Loucy (cell line): ENCODE measurements around the gene MS4A10.
A peak's percentile ranks its signal among the peaks of the same experiment; 100 is the strongest.

Source experiments
- H2AFZ ChIP-seq: fragments of 200-600 bp; sonication (generic); 2 replicates; pipeline ENCODE4 v1.6.0; 2016; ENCODE audit warnings: antibody characterized with exemption, mild to moderate bottlenecking, low read length, moderate library complexity
- H3F3A ChIP-seq: fragments of 200-600 bp; 2 replicates; pipeline ENCODE4 v1.6.0; 2016; ENCODE audit warnings: antibody characterized with exemption, low read depth, mild to moderate bottlenecking
- H3K27me3 ChIP-seq: fragments of 200-600 bp; sonication (generic); 2 replicates; pipeline ENCODE4 v1.6.1; 2014; ENCODE audit warnings: low read length, mild to moderate bottlenecking; ENCODE audit not compliant: insufficient read depth, poor library complexity, severe bottlenecking
- H3K36me3 ChIP-seq: fragments of 200-600 bp; sonication (generic); 2 replicates; pipeline ENCODE4 v1.6.1; 2016; ENCODE audit warnings: low read length; ENCODE audit not compliant: insufficient read depth
- H3K4me1 ChIP-seq: fragments of 200-600 bp; sonication (generic); 2 replicates; pipeline ENCODE4 v1.5.1; 2014; ENCODE audit warnings: low read length, mild to moderate bottlenecking; ENCODE audit not compliant: insufficient read depth, poor library complexity, severe bottlenecking
- H3K4me2 ChIP-seq: fragments of 200-600 bp; sonication (generic); 2 replicates; pipeline ENCODE4 v1.6.0; 2014; ENCODE audit warnings: antibody characterized with exemption, low read length, low read depth, mild to moderate bottlenecking; ENCODE audit not compliant: poor library complexity, severe bottlenecking
- H3K4me3 ChIP-seq: fragments of 200-600 bp; sonication (generic); 2 replicates; pipeline ENCODE4 v1.5.1; 2014; ENCODE audit warnings: low read length, mild to moderate bottlenecking, mixed read lengths; ENCODE audit not compliant: poor library complexity, severe bottlenecking
- H3K79me2 ChIP-seq: fragments of 200-600 bp; sonication (generic); 2 replicates; pipeline ENCODE4 v1.6.1; 2014; ENCODE audit warnings: low read length; ENCODE audit not compliant: insufficient read depth
- H3K9ac ChIP-seq: fragments of 200-600 bp; sonication (generic); 2 replicates; pipeline ENCODE4 v1.6.0; 2014; ENCODE audit warnings: mild to moderate bottlenecking, low read depth, low read length, moderate library complexity; ENCODE audit not compliant: poor library complexity, severe bottlenecking
- H3K9me2 ChIP-seq: fragments of 200-600 bp; sonication (generic); replicated peaks from 2 replicates; pipeline ENCODE4 v1.6.1; 2016; ENCODE audit warnings: low read depth, low read length, mixed read lengths
- H3K9me3 ChIP-seq: fragments of 200-600 bp; sonication (generic); 2 replicates; pipeline ENCODE4 v1.6.1; 2014; ENCODE audit warnings: mild to moderate bottlenecking, antibody characterized with exemption, low read length, low read depth; ENCODE audit not compliant: insufficient read depth
- H4K20me1 ChIP-seq: fragments of 200-600 bp; sonication (generic); 2 replicates; pipeline ENCODE4 v1.6.0; 2014; ENCODE audit warnings: antibody characterized with exemption, low read length, mild to moderate bottlenecking; ENCODE audit not compliant: insufficient read depth, poor library complexity, severe bottlenecking
- EZH2phosphoT487 ChIP-seq: fragments of 200-600 bp; IDR thresholded peaks from 2 replicates; pipeline ENCODE4 v1.6.1; 2018; ENCODE audit warnings: antibody characterized with exemption, mild to moderate bottlenecking, moderate library complexity, borderline replicate concordance
- TF ChIP-seq, protein P1 (sequence below): fragments of 200-600 bp; sonication (generic); conservative IDR thresholded peaks from 2 replicates; pipeline ENCODE4 v1.5.1; 2014; ENCODE audit warnings: mild to moderate bottlenecking, antibody characterized with exemption, low read length

The MS4A10 gene

DNA sequence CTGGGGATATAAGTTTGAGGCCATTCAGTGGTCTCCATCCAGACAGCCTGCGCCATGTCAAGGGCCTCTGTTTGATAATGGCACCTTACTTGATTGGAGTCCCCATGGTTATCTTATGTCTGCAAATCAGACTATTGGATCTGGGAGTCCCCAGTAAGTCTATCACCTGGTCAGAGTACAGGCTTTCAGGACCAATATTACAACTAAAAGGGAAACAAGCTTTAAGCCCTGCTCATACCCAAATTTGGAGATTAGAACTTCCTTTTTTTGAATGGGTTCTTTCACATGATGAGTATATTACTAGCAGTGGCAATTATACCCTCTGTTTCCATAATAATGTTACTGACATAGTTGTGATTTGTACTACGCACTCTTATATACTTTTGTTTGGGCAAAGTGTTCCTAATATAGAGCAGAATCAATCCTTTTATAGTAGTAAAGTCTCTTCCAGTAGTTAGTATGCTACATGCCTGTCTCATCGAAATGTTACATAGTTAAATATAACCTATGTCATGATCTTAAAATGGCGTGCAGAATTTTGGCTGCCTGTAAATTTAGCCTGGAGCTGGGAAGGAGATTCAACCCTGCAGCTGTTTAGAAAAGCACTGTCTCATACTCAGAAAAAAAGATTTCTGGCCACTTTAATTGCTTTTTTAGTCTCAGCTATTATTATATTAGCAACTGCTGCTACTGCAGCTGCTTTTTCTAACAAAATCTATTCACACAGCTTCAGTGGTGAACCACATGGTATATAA, 23.5 kb upstream of the MS4A10 start:
- Histone ChIP-seq H3K9me3 (no peaks in the 10 kb centered on the region), H3F3A (no peaks in the 10 kb centered on the region), H3K79me2 (no peaks in the 10 kb centered on the region), H2AFZ (no peak overlapping the region), H3K9ac (no peak overlapping the region), H3K27me3 (no peaks in the 10 kb centered on the region), H4K20me1 (no peaks in the 10 kb centered on the region), H3K4me2 (no peak overlapping the region), H3K36me3 (no peaks in the 10 kb centered on the region), H3K4me3 (no peak overlapping the region), H3K9me2 (no peaks in the 10 kb centered on the region), H3K4me1 (peaks cover 4% of the 10 kb centered on the region)
- TF ChIP-seq, protein P1, sequence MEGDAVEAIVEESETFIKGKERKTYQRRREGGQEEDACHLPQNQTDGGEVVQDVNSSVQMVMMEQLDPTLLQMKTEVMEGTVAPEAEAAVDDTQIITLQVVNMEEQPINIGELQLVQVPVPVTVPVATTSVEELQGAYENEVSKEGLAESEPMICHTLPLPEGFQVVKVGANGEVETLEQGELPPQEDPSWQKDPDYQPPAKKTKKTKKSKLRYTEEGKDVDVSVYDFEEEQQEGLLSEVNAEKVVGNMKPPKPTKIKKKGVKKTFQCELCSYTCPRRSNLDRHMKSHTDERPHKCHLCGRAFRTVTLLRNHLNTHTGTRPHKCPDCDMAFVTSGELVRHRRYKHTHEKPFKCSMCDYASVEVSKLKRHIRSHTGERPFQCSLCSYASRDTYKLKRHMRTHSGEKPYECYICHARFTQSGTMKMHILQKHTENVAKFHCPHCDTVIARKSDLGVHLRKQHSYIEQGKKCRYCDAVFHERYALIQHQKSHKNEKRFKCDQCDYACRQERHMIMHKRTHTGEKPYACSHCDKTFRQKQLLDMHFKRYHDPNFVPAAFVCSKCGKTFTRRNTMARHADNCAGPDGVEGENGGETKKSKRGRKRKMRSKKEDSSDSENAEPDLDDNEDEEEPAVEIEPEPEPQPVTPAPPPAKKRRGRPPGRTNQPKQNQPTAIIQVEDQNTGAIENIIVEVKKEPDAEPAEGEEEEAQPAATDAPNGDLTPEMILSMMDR: no peak
- TF ChIP-seq EZH2phosphoT487: no peak

GRCh38 chr11:60762851-60763691, 22.1 kb upstream of the MS4A10 start:
- no peaks in the 10 kb centered on the region for H3F3A ChIP-seq
- no peak for TF ChIP-seq EZH2phosphoT487
- TF ChIP-seq, protein P1: peak; percentile 64
- H3K4me3 ChIP-seq: no peak overlapping the region
- peaks cover 4% of the 10 kb centered on the region for H3K4me1 ChIP-seq
- no peak overlapping the region for H3K9ac ChIP-seq
- H3K27me3 ChIP-seq: no peaks in the 10 kb centered on the region
- no peaks in the 10 kb centered on the region for H3K9me3 ChIP-seq
- H3K36me3 ChIP-seq: no peaks in the 10 kb centered on the region
- H3K4me2 ChIP-seq: no peak overlapping the region
- H3K79me2 ChIP-seq: no peaks in the 10 kb centered on the region
- no peaks in the 10 kb centered on the region for H3K9me2 ChIP-seq
- H4K20me1 ChIP-seq: no peaks in the 10 kb centered on the region
- H2AFZ ChIP-seq: no peak overlapping the region

- no peak overlapping the region for H3K9ac ChIP-seq
- TF ChIP-seq, protein P1: no peak
- no peak for TF ChIP-seq EZH2phosphoT487
- no peak overlapping the region for H2AFZ ChIP-seq
- no peaks in the 10 kb centered on the region for H3K36me3 ChIP-seq
- H3F3A ChIP-seq: no peaks in the 10 kb centered on the region
- no peaks in the 10 kb centered on the region for H4K20me1 ChIP-seq
- H3K4me1 ChIP-seq: peaks cover 4% of the 10 kb centered on the region
- no peak overlapping the region for H3K4me2 ChIP-seq
- H3K79me2 ChIP-seq: no peaks in the 10 kb centered on the region
- H3K9me3 ChIP-seq: no peaks in the 10 kb centered on the region
- no peaks in the 10 kb centered on the region for H3K9me2 ChIP-seq
- no peaks in the 10 kb centered on the region for H3K27me3 ChIP-seq
- H3K4me3 ChIP-seq: no peak overlapping the region
Observed at GRCh38 chr11:60763692-60764369, 21.3 kb upstream of the MS4A10 start.
